ENCODE measurements around the gene METTL26. TPM values are rescaled to one million over a fixed set of nuclear protein-coding genes. Genes with fewer than 3 reads are reported as not detected.

Gene METTL26
- total and polyA plus RNA-seq, 9 of the 15 experiments (the other 6 are each of a cell fraction or from before 2014, with no cell fraction given): 7.3 to 262 (median 80.9) TPM

GRCh38 chr16:679814-680624, 43.9 kb upstream of the METTL26 start, which contains the start of gene STUB1 (continued):
- TF ChIP-seq MCM3 (IDR thresholded peaks at IDR 0.05): no peak
- TF ChIP-seq CBFA2T2 (conservative IDR thresholded peaks at IDR 0.05): no peak
- TF ChIP-seq JUND (IDR thresholded peaks at IDR 0.05; ENCODE audit: borderline replicate concordance, low read depth, low read length): 0 out of 2 replicates have a peak, but pooled peaks have one; percentile 3
- no peak for TF ChIP-seq JUND (tag; IDR thresholded peaks at IDR 0.05; ENCODE audit: borderline replicate concordance, low read depth, low read length)
- TF ChIP-seq ELK1 (CRISPR knock-in tag; IDR thresholded peaks at IDR 0.05): no peak
- TF ChIP-seq ZNF277 (CRISPR knock-in tag; IDR thresholded peaks at IDR 0.05; ENCODE audit: borderline replicate concordance): no peak
- TF ChIP-seq MITF (IDR thresholded peaks at IDR 0.05): no peak
- TF ChIP-seq NR1H2 (CRISPR knock-in tag; IDR thresholded peaks at IDR 0.05): no peak
- TF ChIP-seq ZEB2 (IDR thresholded peaks at IDR 0.05): no peak
- TF ChIP-seq RBM17 (IDR thresholded peaks at IDR 0.05; ENCODE audit: borderline replicate concordance, low read depth, low read length): no peak
- no peak for TF ChIP-seq MED1 (CRISPR knock-in tag; IDR thresholded peaks at IDR 0.05; ENCODE audit: borderline replicate concordance)
- no peak for TF ChIP-seq PHB2 (IDR thresholded peaks at IDR 0.05; ENCODE audit: low read depth)
- no peak for TF ChIP-seq XRCC5 (IDR thresholded peaks at IDR 0.05; ENCODE audit: low read depth, low read length)
- peak; percentile 49 for TF ChIP-seq MEIS2 (IDR thresholded peaks at IDR 0.05; ENCODE audit: partially characterized antibody)
- no peak for TF ChIP-seq BCL6 (CRISPR knock-in tag; IDR thresholded peaks at IDR 0.05)
- no peak for TF ChIP-seq ZNF644 (tag; IDR thresholded peaks at IDR 0.05; ENCODE audit: low read depth)
- no peak for TF ChIP-seq TRIM25 (IDR thresholded peaks at IDR 0.05; ENCODE audit: borderline replicate concordance)
- TF ChIP-seq C11orf30 (IDR thresholded peaks at IDR 0.05; ENCODE audit: low read depth): no peak
- no peak for TF ChIP-seq DIDO1 (tag; IDR thresholded peaks at IDR 0.05; ENCODE audit: low read depth)
- TF ChIP-seq ZNF280A (IDR thresholded peaks at IDR 0.05; ENCODE audit: low read depth, partially characterized antibody): no peak
- peak; percentile 78 for TF ChIP-seq MAX (CRISPR knock-in tag; IDR thresholded peaks at IDR 0.05)
